Measurements from ENCODE around the gene TSC22D3.

The TSC22D3 gene

DNA sequence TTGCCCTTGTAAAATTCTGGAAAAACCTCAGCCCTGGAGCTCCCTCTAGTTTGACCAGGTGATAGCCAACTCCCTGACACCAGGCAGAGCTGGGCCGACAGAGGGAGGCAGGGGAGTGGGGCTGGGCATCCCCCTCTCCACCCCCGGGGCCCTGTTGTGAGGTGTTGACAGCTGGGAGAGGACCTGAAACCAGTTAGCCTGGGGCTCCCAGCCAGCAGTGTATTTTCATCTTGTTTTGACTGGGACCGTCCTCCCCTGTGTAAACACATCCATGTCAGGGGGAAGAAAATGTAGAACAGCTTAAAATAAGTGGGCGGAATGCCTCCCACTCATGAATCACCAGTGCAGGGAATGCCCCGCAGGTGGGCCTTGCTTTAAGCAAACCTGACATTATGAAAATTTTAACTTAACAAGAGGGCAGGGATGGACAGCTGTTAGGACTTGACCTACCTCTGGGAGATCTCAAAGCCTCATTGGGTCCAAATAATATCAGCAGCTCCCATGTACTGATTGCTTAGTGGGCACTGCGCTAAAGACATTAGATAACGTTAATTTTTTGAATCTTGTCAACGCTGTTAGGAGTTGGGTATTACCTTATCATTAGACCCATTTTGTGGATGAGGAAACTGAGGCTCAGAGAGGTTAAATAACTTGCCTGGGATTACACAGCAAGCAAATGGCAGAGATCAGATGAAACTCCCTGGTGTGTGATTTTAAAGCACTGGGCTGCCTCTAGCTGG, 45.9 kb downstream of the TSC22D3 start:
- DNase-seq, result peak; percentile 35

DNA sequence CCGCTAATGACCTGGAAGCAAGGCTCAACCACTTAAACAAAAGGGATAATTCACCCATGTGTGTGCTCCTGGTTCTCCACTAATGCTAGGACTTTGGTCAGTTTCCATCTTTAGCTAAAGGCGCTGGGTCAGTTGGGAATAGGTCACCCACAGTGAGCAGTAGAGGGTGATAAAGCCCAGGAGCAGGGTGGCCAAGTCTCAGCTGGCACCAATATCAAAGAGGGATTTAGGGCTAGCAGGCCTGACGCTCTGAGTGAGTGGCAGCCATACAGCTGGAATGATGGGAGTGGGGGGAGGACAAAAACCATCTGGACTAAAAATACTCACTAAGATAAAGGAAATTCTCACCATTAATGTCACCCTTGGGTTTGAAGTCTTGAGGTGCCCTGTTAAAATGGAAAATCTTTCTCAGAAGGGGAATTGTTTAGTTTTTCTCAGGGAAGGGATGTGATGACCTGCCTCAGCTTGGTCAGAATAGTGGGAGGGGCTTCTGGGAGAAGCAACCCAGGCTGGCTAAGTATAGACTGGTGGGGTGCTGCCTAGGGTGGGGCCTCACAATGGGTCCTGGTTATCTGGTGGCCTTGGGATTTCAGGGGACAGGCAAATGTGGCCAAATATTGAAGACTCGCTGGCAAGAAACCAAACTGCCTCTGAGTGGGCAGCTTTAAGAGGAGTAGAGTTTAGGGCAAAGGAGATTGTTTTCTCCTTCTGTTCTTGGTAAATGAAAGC, 47.1 kb downstream of the TSC22D3 start:
- DNase-seq, result no peak

DNA sequence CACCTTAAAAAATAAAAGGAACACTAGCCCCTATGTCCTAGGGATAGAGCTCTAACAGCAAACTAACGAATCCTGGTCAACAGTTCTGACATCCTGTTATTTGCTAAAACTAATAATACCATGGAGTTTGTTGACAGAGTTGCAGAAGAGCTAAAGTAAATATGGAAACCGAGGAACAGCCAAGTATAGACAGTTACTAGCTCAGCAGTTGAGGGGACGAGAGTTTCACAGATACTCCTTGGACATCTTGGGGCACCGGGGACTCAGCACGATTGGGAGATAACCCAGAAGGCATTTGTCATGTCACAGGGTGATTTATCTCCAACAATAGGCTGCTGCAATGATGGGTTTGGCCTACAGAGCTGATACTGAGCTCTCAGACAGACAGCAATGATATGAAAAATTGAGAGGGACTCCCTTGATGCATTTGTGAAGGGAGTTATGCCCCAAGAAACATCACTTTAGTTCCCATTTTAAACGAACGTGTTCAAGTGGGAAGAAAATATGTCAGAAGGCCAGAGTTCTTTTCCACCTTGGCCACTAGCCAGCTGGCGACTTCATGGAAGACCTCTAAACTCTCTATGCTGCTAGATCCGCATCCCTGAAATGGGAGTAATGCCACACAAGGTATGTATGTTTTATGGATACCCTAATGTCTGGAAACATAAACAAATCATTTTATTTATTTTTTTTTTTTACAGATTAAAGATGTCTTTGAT, 48.6 kb downstream of the TSC22D3 start:
- DNase-seq, result peak; percentile 74

DNA sequence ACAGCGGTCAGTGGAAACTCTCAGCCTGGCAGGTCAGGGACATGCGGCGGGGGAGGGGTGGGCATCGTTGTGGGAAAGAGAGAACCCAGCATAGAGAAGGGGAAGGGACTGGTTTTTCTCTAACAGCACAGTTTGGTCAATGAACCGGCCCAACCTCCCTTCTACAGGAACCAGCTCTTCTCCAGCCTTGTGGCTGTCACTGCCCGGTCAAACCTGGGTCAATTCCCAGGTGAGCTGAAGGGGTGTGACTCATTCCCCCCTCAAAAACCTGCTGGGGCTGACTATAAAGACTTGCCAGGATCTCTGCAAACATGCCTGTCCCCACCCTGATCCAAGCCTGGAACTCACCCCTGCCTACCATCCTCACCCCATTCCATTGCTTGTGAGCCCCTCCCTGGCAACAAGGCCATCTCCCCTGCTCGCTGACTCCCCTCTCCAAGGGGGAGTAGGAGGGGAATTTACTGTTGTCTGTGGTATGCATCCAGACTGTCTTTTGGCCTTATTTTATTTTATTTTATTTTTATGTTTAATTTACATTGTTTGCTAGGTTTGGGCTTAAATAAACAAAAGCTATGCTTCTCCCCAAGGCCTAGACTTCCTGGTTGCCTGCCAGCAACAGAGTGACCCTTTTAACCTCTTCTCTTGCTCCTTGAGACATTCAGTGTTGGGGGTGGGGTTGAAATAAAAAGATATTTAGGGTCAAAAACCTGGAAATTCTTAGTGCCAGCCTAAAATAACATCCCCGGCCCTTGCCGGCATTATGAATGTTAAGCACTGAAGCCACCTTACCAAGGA, 49.6 kb downstream of the TSC22D3 start:
- DNase-seq, result no peak

DNA sequence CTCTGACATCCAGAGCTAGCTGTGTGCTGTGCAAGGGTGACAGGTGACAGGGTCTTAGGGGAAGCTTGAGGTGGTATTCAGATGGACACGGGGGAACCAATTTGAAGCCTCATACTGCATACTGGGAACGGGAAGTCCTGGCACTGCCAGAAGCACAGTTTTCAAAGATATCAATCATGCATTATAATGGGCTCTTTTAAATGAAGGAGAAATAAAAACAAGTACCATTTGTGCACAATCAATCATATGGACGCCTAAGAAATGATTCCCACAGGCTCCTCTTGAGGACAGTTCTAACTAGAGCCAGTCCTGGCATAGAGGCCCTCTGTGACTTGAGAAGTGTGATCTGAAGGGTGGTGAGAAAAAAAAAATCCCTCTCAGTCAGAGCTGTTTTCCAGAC, 50.9 kb downstream of the TSC22D3 start:
- DNase-seq, result no peak

DNA sequence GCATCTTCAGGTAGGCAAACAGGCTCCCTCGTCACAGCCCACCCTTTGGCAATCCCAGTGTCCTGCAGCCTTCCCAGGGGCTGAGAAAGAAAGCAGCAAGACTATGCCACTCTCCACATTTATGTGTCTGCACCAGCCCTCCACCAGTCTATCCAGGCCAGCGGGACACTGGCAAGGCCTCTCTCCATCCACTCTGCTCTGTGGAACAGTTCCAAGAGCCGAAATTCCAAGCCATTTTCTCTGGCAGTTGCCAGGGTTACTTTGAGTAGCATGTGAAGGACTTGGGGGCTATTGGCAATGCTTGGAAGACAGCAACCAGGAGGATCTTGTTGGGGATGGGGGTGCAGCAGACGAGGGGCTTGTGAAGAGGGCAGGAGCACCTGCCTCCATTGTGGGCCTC, 52.1 kb downstream of the TSC22D3 start:
- DNase-seq, result no peak

DNA sequence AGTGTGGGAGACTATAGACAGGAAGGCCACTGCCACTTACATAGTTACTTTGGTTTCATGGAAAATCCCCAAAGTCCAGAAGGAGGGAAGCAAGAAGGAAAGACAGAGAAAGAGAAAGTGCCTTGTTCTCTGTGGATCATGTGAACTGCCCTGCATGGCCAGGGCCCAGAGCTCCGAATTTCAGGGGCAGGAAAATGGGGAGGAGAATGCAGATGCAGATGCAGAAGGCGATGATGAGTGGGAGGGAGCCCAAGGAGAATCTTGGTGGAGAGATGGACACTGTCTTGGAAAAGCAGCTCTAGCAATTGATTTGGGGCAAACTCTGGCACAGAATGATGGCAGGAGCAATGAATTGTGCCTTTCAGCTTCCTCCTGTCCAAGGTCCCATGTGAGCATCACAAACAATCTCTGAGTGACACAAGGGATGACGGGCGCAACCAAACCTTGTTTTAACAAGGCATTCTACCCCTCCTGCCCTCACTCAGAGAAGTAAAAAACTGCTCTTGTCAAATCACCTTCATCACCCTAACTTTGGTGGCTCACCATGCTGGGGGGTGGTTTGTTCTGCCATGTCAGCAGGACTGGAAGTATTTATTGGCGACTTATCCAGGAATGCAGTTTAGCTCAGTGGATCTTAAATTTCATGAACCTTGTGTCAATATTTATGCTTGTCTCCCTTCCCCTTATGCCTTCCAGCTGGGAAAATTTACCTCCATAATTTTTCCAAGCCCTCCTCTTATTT, 53.5 kb downstream of the TSC22D3 start:
- no peak for DNase-seq

DNA sequence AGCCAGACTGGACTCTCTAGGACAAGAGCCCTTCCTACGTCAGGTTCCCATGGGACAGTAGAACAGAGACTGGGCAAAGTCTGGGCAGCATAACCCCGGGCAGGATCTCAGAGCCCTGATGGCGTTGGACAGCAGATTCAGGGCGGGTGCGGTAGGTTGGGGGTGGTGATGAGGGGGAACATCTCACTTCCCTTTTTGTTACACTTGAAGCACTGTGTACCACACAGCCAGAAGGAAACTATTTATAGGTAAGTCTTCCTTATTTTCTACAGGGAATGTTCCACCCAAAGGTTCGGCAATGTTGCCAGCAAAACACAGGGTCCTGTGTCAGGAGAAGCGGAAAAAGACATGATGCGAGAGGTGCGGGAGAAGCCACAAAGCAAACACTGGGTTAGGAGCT, 54.3 kb downstream of the TSC22D3 start:
- DNase-seq, result no peak

DNA sequence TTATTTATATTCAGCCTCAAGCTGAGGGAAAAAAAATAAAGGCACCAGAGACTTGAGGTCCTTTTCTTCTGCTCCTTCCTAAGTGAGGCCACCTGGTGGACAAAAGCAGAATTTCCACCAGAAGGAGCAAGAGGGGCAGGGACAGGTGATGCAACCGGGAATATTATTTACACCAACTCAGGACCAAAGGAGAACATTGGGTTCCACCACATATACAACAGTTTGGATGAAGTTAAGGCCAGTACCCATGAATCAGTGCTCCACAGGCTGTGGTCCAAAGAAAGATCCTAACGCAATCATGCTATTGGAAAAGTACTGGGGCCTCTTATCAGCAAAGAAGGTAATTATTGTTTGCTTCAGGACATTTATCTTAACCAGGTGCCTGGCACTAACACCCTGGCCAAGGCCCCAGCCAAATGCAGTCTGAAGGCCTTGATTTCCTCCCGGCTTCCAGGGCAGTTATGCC, 57.4 kb downstream of the TSC22D3 start:
- peak; percentile 49 for DNase-seq

DNA sequence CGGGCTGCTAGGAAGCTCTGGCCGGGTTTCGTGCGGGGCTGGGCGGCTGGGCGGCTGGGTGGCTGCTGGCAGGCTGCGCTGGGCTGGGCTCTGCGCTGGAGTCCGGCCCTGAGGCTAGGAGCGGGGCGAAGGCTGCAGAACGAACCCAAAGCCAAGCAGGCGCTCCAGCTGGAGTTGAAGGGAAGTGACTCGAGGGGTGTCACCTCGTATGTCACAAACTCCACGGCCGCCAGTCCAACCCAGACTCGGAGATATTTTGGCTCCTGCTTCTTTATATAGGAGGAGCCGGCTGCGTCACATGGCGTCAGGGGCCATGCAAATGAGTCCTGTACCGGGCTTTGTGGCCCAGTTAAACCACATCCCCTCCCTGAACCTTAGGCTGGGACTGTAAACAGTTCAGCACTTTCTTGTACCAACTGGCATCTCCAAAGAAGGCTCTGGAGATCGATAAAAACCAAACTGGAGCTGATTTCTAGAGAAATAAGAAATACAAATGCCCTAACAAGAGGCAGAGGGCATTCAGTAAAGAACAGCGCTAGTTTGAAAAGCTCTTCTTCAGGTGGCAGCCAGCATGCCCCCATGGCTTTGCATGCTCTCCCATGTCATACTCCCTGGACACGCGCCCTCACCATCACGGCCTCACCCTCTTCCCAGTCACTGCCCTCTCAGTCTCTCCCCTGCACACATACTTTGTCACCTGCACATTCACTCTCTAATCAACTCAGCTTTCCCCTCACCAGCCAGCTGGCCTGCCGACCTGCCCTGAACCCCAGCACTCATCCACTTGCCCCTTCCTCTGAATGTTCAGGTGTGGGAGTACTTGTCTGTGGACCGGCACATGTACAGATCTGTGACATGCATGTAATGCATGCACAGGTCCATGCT, 58.5 kb downstream of the TSC22D3 start:
- DNase-seq, result no peak

DNA sequence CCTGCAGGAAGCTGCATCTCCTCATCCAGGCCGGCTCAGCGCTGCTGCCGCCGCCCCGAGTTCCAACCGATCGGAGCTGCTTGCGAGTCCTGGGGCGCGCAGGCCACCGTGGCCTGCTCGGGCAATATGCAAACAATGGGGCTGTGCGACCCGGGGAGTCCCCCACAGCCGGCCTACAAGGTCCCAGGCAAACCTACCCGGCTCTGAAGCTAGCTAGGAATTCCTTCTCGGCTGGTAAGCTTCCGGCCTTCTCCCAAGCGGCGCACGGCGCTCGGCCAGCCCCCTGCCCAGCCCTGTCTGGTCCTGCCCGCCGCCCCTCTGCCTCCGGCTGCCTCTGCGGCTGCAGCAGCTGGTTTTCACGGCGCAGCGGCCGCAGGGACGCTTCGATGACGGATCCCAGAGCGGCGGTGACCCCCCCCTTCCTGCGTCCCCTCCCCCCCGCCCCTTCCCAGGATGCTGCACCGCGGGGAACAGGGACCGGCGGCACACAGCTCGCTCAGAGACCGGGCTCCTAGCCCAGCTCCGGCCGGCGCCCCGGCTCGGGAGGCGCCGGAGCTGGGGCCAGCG, 59.4 kb downstream of the TSC22D3 start:
- DNase-seq, result no peak

DNA sequence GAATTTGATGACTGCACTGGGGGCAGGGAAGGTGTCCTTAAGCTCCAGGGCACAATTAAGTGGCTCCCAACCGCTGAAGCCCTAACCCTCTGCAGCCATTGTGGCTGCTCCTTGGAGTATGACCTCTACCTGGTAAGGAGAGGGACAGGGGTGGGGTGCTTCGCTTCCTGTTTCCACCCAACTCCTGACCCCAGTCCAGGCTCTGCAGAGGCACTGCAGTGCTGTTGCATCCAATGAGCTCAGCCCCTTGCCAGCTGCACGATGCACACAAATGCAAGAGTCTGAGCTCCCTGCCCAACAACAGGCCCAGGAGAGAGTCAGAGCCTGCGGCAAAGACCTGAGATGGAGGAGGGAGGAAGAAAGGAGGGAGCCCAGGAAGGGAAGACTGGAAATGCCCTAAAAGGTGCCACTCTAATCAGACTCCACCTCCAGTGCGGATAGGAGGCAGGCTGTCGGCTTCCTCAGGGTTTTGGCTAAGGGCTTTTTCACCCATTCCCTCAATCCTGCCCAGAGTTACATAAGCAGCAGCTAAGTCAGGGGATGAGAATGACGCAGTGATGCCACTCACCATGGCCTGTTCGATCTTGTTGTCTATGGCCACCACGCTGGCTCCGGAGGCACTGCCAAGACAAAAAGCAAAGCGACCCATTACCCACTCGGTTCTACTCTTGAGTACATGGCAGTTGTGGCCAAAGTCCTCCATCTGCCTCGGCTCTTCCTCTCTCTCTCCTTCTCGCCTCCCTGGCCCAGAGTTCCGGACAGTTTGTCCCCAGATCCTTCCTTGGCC, 60.1 kb downstream of the TSC22D3 start:
- no peak for DNase-seq

DNA sequence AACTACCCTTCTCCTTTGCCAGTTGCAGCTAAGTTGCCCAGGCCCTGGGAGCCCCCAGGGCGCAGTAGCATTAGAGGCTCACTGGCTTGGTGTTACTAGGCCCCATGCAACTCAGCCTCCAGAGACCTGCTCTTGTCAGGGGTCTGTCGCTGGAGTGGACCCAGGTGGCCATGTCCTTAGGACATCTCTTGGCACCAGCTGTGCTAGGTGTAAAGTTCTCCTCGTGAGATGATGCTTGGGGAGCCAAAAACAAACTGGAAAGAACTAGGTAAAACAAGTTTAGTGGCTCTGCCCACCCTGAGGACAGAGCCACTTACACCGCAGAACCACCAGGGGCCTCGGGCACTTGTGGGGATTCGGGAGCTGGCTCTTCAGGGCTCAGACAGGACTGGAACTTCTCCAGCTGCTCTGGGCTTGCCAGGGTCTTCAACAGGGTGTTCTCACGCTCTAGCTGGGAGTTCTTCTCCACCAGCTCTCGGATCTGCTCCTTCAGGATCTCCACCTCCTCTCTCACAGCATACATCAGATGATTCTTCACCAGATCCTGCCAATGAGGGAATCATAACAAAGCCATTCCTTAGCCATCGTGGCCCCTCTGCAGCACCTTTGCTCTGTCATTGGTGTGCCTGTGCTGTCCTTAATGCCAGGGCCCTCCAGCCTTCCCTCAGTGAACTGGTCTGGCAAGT, 61.2 kb downstream of the TSC22D3 start:
- no peak for DNase-seq

DNA sequence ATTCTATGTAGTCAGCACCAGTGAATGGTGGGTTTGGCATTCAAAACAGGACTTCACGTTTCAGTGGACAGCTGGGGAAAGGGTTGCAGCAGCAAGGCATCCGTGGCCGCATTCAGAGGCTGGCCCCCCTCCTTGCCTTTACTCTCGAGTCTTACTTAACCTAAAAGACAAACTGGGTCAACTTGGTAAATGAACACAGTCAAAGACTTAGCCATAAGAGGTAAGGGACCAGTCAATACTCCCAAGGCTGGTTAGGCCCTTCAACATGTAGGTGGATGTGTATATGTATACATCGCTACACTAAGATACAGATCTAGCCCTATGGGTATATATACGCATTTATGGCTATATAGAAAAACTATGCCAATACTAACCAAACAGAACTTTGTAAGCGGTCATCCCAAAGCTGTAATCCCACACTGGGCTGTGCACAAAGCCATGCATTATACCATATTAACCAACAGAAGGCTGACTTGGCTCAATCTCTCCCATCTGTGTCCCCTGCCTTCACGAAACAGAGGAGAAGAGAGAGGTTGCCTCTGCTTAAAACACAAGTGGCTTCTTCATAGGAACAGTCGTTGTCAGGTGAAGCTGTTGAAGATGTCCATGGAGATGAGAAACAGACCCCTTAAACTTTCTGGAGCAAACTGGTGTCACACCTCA, 61.9 kb downstream of the TSC22D3 start:
- DNase-seq, result no peak

DNA sequence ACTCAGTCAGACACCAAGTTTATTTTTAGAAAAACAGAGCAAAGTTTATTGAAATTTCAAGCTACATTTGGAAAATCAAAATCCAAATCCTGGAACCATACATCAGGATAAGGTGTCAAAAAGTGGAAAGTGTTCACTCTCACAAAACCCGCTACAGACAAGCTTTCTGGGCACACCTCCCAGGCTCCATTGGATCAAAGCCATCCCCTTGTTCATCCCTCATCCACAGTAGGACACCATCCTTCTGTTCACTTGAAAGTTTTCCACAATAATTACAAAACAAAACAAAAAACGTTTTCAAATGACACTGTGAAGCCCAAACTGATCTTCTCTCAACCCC, 62.4 kb downstream of the TSC22D3 start:
- no peak for DNase-seq

DNA sequence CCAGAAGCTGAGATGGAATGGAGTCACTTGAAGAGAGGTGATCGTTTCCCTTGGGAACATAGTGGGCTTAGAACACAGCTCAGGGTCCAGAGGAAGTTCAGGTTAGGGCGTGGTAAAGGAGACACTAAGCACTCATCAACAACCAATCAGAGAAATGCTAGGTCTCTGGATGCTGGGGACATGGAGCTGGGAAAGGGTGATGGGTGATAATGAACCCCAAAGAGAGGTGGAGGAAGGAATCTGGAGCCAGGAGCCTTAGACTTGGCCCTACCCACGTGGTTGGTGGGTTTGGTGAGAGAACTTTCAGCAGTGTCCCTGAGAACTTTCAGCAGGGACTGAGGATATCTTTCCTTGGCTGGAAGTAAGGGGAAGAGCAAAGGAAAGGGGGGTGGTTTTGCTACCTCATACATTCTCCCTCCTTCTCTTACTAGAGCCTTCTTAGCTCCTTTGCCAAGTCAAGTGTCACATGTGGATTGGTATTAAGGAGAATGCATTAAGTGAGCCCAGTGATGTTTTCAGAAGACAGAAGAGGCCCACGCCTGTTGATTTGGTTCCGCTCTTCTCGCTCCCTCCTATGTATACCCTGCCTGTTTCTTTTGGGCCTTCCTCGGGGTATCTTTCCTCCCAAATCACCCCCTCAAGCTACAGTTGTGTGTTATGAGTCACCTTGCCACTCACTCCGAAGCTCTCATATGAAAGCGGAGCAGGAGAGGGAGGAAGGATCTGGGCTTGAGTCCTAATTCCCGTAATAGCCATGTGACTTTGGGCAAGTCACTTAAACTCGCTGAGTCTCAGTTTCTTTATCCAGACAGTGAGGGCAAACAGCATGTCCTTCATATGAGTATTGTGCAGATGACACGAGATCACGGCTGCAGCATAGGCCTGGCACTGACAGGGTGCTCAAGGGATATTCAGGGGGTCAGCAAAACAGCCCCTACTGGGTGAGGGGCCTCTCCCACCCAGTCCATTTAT, 63.1 kb downstream of the TSC22D3 start:
- no peak for DNase-seq

DNA sequence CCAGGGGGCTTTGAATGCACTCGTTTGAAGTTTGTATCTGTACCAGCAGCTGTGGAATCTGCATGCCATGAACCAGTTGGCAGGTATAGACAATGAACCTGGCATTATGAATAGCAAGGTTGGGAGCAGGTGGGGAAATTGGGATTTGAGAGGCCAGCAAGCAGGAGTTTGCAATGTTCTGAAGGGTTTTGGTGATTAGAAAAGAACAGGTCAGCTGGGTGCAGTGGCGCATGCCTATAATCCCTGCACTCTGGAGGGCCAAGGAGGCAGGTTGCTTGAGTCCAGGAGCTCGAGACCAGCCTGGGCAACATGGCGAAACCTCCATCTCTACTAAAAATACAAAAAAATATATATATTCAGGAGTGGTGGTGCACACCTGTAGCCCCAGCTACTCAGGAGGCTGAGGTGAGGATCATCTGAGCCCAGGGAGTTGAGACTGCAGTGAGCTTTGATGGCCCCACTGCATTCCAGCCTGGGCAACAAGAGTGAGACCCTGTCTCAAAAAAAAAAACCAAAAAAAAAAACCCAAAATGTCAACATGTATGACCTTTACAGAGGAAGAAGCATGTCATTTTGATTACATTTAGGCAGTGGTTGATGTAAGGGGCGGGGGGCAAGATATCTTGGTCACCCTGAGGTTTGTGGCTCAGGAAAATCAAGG, 63.9 kb downstream of the TSC22D3 start:
- DNase-seq, result no peak

Measured in NCI-H510A treated with DMSO at 0.1 percent for 48 hours (cell line).